Activated CD4-positive, alpha-beta T cell treated with anti-CD3 and anti-CD28 coated beads, Interleukin-2, amount 10 ng/mL, durations not matched to agents 7 days and 5 days (primary cell): ENCODE data around the gene COTL1. TPM values are rescaled to one million over a fixed set of nuclear protein-coding genes. Genes with fewer than 3 reads are reported as not detected.
"Not testable (repeated sequence)": the region's sequence is repeated elsewhere in the genome, so short reads cannot be mapped to it uniquely, and the experiment has no call there.

ENCODE experiments used
- CTCF ChIA-PET: fragments of 350-600 bp; sonication (Branson Sonifier 250); formaldehyde crosslinking; loops from one replicate; lab custom pipeline; 2021; ENCODE audit warnings: antibody characterized with exemption; lab: Charles Lee
- POLR2A ChIA-PET: fragments of 350-600 bp; sonication (Branson Sonifier 250); formaldehyde crosslinking; loops from one replicate; lab custom pipeline; 2021; ENCODE audit warnings: antibody characterized with exemption; lab: Charles Lee
- DNase-seq: peaks from one replicate; pipeline ENCODE4 v3.0.0-alpha.2; 2020
- H3K27ac Mint-ChIP-seq: one replicate; pipeline ENCODE4 v1.8.0; 2021; ENCODE audit warnings: mild to moderate bottlenecking, moderate library complexity, mixed read lengths
- H3K27me3 Mint-ChIP-seq: one replicate; pipeline ENCODE4 v1.8.0; 2021; ENCODE audit warnings: mixed read lengths
- H3K36me3 Mint-ChIP-seq: one replicate; pipeline ENCODE4 v1.8.0; 2021; ENCODE audit warnings: low read depth, mixed read lengths
- H3K4me1 Mint-ChIP-seq: one replicate; pipeline ENCODE4 v1.8.0; 2021; ENCODE audit warnings: mixed read lengths
- H3K4me3 Mint-ChIP-seq: one replicate; pipeline ENCODE4 v1.8.0; 2021; ENCODE audit warnings: mild to moderate bottlenecking, moderate library complexity, mixed read lengths
- H3K9me3 Mint-ChIP-seq: one replicate; pipeline ENCODE4 v1.8.0; 2021; ENCODE audit warnings: mixed read lengths
- total RNA-seq, 2 experiments: library from RNA; stranded (reverse); gene quantifications; one replicate each; pipeline ENCODE4 v1.2.3, GENCODE V29; 2021

Gene COTL1
- total RNA-seq, 2 experiments from 2014 or later = 780 to 845 TPM

DNA sequence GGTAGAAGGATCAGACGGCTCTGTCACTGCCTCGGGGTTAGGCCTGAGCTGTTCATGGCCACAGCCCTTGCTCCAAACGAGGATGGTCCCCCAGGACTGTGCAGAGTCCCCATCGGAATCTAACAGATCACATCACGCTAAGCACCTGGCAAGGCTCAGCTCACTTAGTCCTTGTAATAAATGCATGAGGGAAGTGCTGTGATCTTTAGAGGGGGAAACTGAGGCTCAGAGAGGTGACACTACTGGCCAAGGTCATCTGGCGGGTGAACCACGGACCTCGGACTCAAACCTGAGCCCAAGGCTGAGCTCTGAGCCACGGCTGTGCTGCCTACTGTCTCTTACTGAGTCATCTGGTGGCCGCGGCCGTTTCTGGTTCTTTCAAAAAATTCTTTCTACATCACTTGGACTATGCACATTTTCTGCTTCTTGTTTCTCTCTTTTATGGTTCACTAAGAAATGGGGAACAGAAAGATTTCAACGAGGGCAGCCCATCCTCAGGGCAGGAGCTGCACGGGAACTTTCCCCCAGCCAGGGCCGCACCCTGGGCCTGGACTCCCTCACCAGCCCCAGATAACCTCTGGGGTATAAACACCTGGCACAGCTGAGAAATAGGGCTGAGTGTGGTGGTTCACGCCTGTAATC lies 55.6 kb downstream of the COTL1 start:
- peaks cover 4% of the 10 kb centered on the region for H3K27me3 Mint-ChIP-seq
- POLR2A ChIA-PET = no interaction called here
- peaks cover 47% of the 10 kb centered on the region for H3K36me3 Mint-ChIP-seq
- H3K4me1 Mint-ChIP-seq = peaks cover 8% of the 10 kb centered on the region
- no peaks in the 10 kb centered on the region for H3K9me3 Mint-ChIP-seq
- no peak for DNase-seq
- H3K27ac Mint-ChIP-seq = no peak overlapping the region
- CTCF ChIA-PET = interaction anchor here (0.7 to 1.3 kb wide), 4 partner anchors 10 to 100 kb away, joined by 3 read pairs; no protein-coding TSS in a partner anchor
- no peak overlapping the region for H3K4me3 Mint-ChIP-seq

DNA sequence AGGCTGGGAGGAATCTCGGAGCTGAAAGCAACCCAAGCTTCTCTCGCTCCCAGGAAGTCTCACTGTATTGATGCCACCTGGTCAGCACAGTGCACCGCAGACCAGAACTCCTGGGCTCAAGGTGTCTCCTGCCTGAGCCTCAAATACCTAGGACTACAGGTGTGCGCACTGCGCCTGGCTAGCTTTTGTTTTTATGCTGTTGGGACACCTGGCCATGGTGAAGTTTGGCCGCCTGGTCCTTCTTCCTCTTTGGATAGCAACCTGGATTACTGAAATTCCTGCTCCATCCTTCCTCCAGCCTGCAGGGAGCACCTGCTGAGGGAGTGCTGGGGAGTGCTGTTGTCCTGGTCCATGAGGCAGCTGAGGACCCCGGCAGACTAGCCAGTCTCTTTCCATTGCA lies 56.6 kb downstream of the COTL1 start:
- Mint-ChIP-seq H3K27ac (no peak overlapping the region), H3K27me3 (peaks cover 4% of the 10 kb centered on the region)
- CTCF ChIA-PET = interaction anchor here (0.7 to 1.1 kb wide), 3 partner anchors 23 to 164 kb away, joined by 3 to 6 read pairs (median 4); no protein-coding TSS in a partner anchor

DNA sequence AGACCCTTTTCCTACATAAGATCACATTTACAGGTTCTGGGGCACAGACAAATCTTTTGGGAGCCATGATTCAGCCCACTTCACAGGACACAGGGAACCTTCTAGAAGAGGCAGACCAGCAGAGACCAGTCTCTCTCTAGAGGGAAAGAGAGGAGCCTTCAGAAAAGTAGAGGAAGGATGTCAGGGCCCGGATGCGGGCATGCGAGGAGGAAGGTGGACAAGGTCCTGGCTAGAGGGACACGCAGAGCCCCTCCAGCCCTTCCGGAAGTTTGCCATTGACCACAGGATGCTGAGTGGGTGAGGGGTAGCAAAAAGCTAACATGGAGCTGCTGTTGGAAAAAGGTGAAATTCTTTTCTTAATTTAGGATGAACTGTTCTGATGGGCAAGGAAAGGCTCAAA lies 57.6 kb downstream of the COTL1 start:
- Mint-ChIP-seq H3K9me3 (no peaks in the 10 kb centered on the region), H3K27ac (no peak overlapping the region), H3K4me3 (no peak overlapping the region), H3K4me1 (peaks cover 12% of the 10 kb centered on the region), H3K27me3 (peaks cover 4% of the 10 kb centered on the region), H3K36me3 (peaks cover 28% of the 10 kb centered on the region)
- DNase-seq = no peak
- ChIA-PET CTCF (interaction anchor here (0.6 to 1.1 kb wide), 2 partner anchors 24 to 458 kb away, joined by 5 to 6 read pairs; no protein-coding TSS in a partner anchor), POLR2A (no interaction called here)

More for the DNA sequence above, 56.6 kb downstream of the COTL1 start:
- Mint-ChIP-seq H3K4me3 (no peak overlapping the region), H3K4me1 (peaks cover 3% of the 10 kb centered on the region), H3K36me3 (peaks cover 39% of the 10 kb centered on the region), H3K9me3 (no peaks in the 10 kb centered on the region)
- POLR2A ChIA-PET = no interaction called here
- DNase-seq = no peak

DNA sequence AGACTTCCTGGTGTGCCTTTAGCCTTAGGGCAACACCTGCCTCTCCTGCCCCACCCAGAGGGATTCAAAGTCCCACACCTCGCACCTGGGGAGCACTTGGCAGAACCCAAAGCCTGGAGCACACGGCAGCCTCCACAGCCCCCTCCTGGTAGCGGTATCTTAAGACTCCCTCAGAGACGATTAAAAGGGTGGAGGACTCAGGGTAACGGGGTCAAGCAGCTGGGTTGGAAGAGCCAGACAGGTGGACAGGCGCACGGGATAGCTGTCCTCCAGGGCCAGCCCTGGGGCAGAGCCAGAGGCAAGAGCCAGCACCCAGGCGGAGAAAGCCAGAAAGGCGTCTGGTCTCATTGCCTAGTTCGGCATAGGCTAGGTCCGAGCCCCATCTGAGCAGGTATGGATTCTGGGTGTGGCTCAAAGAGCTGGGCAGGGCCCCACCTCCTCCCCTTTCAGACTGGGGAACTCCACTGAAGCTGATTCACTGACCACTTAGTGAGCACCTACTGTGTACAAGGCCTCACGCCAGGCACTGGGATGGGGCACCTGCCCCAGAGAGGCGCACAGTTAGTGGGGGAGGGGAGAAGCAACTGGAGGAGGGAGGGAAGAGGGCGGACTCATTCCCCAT lies 58.5 kb downstream of the COTL1 start:
- H3K27ac Mint-ChIP-seq = peak overlapping the region; percentile 31
- H3K4me3 Mint-ChIP-seq = no peak overlapping the region
- peaks cover 14% of the 10 kb centered on the region for H3K4me1 Mint-ChIP-seq
- H3K27me3 Mint-ChIP-seq = peaks cover 4% of the 10 kb centered on the region
- peaks cover 22% of the 10 kb centered on the region for H3K36me3 Mint-ChIP-seq
- ChIA-PET CTCF (interaction anchor here (0.6 to 1.2 kb wide), 2 partner anchors 26 to 53 kb away, joined by 3 to 5 read pairs; no protein-coding TSS in a partner anchor), POLR2A (no interaction called here)
- DNase-seq = no peak
- no peaks in the 10 kb centered on the region for H3K9me3 Mint-ChIP-seq

DNA sequence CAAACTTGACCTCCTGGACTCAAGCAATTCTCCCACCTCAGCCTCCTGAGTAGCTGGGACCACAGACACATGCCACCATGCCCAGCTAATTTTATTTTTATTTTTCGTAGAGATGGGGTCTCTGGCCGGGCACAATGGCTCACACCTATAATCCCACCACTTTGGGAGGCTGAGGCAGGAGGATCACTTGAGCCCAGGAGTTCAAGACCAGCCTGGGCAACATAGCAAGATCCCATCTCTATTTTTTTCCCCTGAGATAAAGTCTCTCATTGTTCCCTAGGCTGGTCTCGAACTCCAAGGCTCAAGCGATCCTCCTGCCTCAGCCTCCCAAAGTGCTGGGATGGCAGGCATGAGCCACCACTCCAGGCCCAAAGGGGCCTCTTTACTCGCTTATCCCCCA lies 59.0 kb downstream of the COTL1 start:
- POLR2A ChIA-PET, H3K27me3 Mint-ChIP-seq, H3K4me3 Mint-ChIP-seq, H3K27ac Mint-ChIP-seq, DNase-seq, H3K9me3 Mint-ChIP-seq: not testable (repeated sequence)
- peaks cover 17% of the 10 kb centered on the region for H3K36me3 Mint-ChIP-seq
- CTCF ChIA-PET = interaction anchor here (1.2 kb wide), 1 partner anchor 52 kb away, joined by 5 read pairs; no protein-coding TSS in a partner anchor
- H3K4me1 Mint-ChIP-seq = peaks cover 17% of the 10 kb centered on the region

DNA sequence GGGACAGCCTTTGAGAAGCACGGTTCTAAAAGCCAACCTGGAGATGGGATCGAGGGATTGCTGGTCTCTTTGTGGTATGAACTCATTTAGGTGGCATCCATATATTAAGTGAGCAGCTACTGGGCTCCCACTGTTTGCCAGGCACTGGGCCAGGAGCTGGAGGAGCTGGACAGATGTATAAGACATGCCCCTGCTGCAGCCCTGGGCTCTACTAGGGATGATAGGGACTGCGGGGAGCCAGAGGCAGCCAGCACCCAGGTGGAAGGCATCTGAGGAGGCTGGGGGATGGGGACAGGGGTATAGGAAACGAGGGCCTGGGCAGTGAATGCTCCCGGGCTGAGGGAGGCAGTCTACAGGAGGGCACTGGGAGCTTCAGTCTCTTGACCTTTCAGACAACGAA lies 60.4 kb downstream of the COTL1 start:
- H3K27me3 Mint-ChIP-seq = peaks cover 4% of the 10 kb centered on the region
- ChIA-PET CTCF (interaction anchor here (0.7 to 1.0 kb wide), 3 partner anchors 12 to 181 kb away, joined by 3 read pairs; no protein-coding TSS in a partner anchor), POLR2A (no interaction called here)
- H3K4me3 Mint-ChIP-seq = no peak overlapping the region
- peaks cover 7% of the 10 kb centered on the region for H3K36me3 Mint-ChIP-seq
- H3K9me3 Mint-ChIP-seq = no peaks in the 10 kb centered on the region
- H3K27ac Mint-ChIP-seq = no peak overlapping the region
- no peak for DNase-seq
- peaks cover 20% of the 10 kb centered on the region for H3K4me1 Mint-ChIP-seq

DNA sequence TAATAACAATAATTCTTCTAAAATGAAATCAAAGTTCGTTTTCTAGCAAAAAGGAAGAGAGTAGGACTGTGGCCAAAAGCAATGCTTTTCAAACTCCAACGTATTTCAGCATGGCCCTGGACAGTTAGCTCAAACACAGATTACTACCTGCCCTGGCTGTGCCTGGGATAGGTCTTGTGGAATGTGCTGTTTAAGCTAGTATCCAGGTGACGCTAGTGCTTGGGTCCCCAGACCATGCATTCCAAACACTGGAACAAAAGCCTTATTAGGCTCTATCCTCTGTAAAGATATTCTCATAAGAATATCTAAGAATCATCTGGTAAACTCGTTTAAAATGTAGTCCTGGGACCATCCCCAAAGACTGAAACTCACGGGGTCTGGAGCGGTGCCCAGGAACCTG lies 60.8 kb downstream of the COTL1 start:
- Mint-ChIP-seq H3K27me3 (peaks cover 4% of the 10 kb centered on the region), H3K36me3 (peaks cover 5% of the 10 kb centered on the region)
- POLR2A ChIA-PET = no interaction called here

DNA sequence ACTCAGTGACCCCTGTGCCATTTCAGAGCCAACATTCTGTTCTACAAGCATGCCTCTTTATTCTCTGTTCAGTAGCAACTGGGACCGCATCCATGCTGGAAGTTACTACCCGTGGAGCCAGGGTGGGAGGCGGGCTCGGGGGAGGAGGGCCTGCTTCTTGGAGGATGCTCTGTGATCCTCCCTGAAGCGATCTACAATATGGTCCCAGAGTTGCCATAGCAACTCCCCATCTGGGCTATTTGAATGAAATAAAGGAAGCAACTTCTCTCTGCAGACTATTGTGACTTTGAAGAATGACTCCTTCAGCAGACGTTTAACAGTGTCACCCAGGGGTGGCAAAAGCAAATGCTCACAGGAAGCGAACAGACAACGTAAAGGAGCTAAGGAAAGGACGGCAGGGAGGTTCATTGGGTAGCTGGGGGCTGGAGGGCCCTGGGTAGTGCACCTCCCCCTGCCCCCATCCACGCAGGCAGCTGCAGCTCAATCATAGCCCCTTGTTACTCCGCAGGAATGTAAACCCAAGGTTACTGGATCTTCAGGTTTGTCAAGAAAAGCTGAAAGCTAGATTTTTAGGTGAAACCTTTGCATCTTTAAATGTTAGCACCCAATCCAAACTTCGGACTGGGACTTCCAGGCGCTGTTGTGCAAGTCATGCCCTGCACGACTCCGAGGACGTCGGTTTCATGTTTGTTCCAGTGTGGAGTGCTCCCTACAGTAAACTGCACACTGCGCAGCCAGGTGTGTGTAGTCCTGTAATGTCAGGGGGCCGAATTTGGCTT lies 62.3 kb downstream of the COTL1 start:
- H3K4me1 Mint-ChIP-seq = peaks cover 28% of the 10 kb centered on the region
- peak overlapping the region; percentile 6 for H3K27ac Mint-ChIP-seq
- no peaks in the 10 kb centered on the region for H3K9me3 Mint-ChIP-seq
- peaks cover 4% of the 10 kb centered on the region for H3K27me3 Mint-ChIP-seq
- no peaks in the 10 kb centered on the region for H3K36me3 Mint-ChIP-seq
- peak; percentile 16 for DNase-seq
- H3K4me3 Mint-ChIP-seq = no peak overlapping the region
- CTCF ChIA-PET = interaction anchor here (0.5 kb wide), 1 partner anchor 13 kb away, joined by 5 read pairs; no protein-coding TSS in a partner anchor
- POLR2A ChIA-PET = no interaction called here

More for the DNA sequence above, 60.8 kb downstream of the COTL1 start:
- CTCF ChIA-PET = interaction anchor here (0.7 to 1.0 kb wide), 2 partner anchors 13 to 181 kb away, joined by 3 read pairs; no protein-coding TSS in a partner anchor
- Mint-ChIP-seq H3K4me3 (no peak overlapping the region), H3K27ac (no peak overlapping the region), H3K4me1 (peaks cover 24% of the 10 kb centered on the region), H3K9me3 (no peaks in the 10 kb centered on the region)
- DNase-seq = no peak

DNA sequence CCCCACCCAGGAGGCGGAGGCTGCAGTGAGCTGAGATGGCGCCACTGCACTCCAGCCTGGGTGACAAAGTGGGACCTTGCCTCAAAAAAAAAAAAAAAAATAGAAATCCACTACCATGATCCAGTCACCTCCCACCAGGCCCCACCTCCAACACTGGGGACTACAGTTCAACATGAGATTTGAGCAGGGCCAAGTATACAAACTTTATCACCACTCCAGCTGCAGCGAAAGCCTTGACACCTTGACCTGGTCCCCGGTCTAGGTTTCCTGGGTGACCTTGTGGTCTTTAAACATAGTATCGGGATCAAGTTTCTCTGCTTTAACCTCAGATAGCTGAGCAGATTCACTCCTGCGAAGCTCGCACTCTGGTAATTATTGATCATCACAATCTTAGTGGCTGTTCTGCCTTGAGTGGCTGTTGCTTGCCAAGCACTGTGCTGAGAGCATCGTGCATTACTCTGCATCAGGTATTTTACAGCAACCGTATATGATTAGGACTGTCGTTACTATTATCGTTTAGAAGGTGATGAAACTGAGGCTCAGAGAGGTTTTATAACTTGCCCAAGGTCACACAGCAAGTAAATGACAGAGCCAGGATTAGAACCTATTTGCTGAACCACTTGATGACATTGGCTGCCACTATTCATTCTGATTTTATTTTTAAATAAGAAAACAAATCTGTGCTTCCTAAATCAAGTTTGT lies 63.1 kb downstream of the COTL1 start:
- Mint-ChIP-seq H3K27ac (no peak overlapping the region), H3K4me3 (no peak overlapping the region)

DNA sequence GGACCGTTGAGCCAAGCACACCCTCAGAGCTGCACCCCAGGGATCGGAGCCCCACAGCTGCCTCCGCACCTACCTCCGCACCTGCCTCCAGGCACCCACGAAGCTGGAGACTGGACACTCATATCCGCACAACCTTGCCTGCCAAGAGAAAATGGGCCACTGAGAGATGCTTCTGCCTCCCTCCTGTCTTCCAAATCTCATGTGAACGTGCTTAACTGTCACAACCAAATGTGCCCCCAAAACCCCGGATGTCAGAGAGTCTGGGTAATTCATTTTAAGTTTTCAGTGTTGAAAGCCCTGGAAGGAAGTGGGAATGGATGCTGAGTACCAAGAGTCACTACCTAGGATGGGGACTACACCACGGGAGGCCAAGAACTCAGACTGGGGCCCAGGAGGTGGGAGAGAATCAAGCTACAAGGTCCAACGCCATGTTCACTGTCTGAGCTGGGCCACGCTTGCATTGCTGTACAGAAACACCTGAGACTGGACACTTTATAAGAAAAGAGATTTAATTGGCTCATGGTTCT lies 63.9 kb downstream of the COTL1 start:
- Mint-ChIP-seq H3K4me1 (peaks cover 41% of the 10 kb centered on the region), H3K9me3 (no peaks in the 10 kb centered on the region), H3K4me3 (no peak overlapping the region), H3K27ac (no peak overlapping the region), H3K27me3 (peaks cover 4% of the 10 kb centered on the region), H3K36me3 (no peaks in the 10 kb centered on the region)
- DNase-seq = no peak
- POLR2A ChIA-PET = no interaction called here
- CTCF ChIA-PET = interaction anchor here (0.6 to 3.8 kb wide), 10 partner anchors 12 to 63 kb away, joined by 3 to 17 read pairs (median 3); partner anchors contain the start of gene COTL1

More for the DNA sequence above, 63.1 kb downstream of the COTL1 start:
- H3K27me3 Mint-ChIP-seq = peaks cover 4% of the 10 kb centered on the region
- CTCF ChIA-PET = interaction anchor here (0.6 to 3.8 kb wide), 5 partner anchors 12 to 54 kb away, joined by 3 to 17 read pairs (median 6); no protein-coding TSS in a partner anchor
- H3K9me3 Mint-ChIP-seq = no peaks in the 10 kb centered on the region
- DNase-seq = no peak
- POLR2A ChIA-PET = no interaction called here
- H3K4me1 Mint-ChIP-seq = peaks cover 34% of the 10 kb centered on the region
- no peaks in the 10 kb centered on the region for H3K36me3 Mint-ChIP-seq

DNA sequence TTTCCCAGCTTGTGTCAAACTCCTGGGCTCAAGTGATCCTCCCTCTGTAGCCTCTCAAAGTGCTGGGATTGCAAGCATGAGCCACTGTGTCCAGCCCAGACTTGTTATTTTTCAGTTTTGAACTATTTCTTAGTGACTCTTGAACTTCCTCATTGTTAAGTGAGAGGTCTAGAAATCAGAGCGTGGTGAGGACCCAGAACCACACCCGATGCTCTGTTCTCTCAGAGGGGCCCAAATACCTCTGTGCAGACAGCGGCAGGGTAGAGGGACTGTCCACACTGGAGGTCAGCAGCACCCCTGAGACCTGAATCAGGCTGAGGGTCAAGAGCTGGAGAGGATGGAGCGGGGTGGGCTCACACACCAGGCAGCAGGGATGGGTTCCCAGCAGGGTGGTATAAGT lies 65.7 kb downstream of the COTL1 start:
- no peaks in the 10 kb centered on the region for H3K9me3 Mint-ChIP-seq
- no peak overlapping the region for H3K4me3 Mint-ChIP-seq
- CTCF ChIA-PET = interaction anchor here (0.6 to 3.8 kb wide), 9 partner anchors 11 to 435 kb away, joined by 3 to 17 read pairs (median 4); partner anchors contain the start of gene MBTPS1
- H3K4me1 Mint-ChIP-seq = peaks cover 45% of the 10 kb centered on the region
- H3K27ac Mint-ChIP-seq = peak overlapping the region; percentile 60
- POLR2A ChIA-PET = interaction anchor here (1.0 kb wide), 1 partner anchor 20 kb away, joined by 6 read pairs; no protein-coding TSS in a partner anchor
- no peaks in the 10 kb centered on the region for H3K27me3 Mint-ChIP-seq
- no peak for DNase-seq
- H3K36me3 Mint-ChIP-seq = no peaks in the 10 kb centered on the region
